Erythroblast (primary cell): ENCODE measurements around the gene TBX19.

Source experiments
- GATA1 ChIP-seq: IDR thresholded peaks from 2 replicates; pipeline ENCODE4 v1.6.1; 2011; ENCODE audit warnings: low read depth, mild to moderate bottlenecking, control low read depth, low read length, moderate library complexity
- POLR2A ChIP-seq: IDR thresholded peaks from 2 replicates; pipeline ENCODE4 v1.6.1; 2011; ENCODE audit warnings: mild to moderate bottlenecking, low read length

GRCh38 chr1:168303716-168304540 is 23.3 kb downstream of the TBX19 start:
- TF ChIP-seq POLR2A: no peak
- no peak for TF ChIP-seq GATA1
